Suprapubic skin (tissue), 4 donors: ENCODE measurements around the gene LTO1.

Source experiments
- EP300 ChIP-seq: sonication (generic); formaldehyde crosslinking; IDR thresholded peaks from one replicate; pipeline ENCODE4 v1.6.1; 2017; ENCODE audit warnings: antibody characterized with exemption
- POLR2A ChIP-seq, 2 donors: fragments of 450-650 bp; IDR thresholded peaks; one replicate each; pipeline ENCODE4 v1.6.1; 2017; ENCODE audit warnings: antibody characterized with exemption in 2 of 2, mild to moderate bottlenecking in 2 of 2, moderate library complexity in 2 of 2
- POLR2AphosphoS5 ChIP-seq, 3 donors: sonication (generic); formaldehyde crosslinking; IDR thresholded peaks; one replicate each; pipeline ENCODE4 v1.6.1; 2017; ENCODE audit warnings: antibody characterized with exemption in 3 of 3
- TF ChIP-seq, protein P1 (sequence below), 2 donors: fragments of 200-600 bp in 1 of 2; fragments of 450-650 bp in 1 of 2; sonication (generic) in 1 of 2; IDR thresholded peaks; one replicate each; pipeline ENCODE4 v1.5.1; 2016 to 2019; ENCODE audit warnings: antibody characterized with exemption in 2 of 2, mild to moderate bottlenecking in 1 of 2, moderate library complexity in 1 of 2

DNA sequence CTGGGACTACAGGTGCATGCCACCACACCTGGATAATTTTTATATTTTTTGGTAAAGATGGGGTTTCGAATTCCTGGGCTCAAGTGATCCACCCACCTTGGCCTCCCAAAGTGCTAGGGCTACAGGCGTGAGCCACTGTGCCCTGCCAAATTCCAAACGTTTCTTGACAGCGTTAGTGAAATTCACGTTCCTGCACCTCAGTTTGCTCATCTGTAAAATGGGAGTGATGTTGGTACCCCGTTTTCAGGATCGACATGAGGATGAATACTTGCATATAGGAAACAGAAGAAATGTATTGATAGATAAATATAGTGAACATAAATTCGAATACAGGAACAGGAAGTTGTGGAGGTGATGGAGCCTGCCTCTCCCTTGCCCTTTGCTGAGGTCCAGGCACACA, 10.2 kb upstream of the LTO1 start:
- no peak for TF ChIP-seq EP300
- no peak for TF ChIP-seq POLR2AphosphoS5 (IDR thresholded peaks at IDR 0.05)
- TF ChIP-seq, protein P1, sequence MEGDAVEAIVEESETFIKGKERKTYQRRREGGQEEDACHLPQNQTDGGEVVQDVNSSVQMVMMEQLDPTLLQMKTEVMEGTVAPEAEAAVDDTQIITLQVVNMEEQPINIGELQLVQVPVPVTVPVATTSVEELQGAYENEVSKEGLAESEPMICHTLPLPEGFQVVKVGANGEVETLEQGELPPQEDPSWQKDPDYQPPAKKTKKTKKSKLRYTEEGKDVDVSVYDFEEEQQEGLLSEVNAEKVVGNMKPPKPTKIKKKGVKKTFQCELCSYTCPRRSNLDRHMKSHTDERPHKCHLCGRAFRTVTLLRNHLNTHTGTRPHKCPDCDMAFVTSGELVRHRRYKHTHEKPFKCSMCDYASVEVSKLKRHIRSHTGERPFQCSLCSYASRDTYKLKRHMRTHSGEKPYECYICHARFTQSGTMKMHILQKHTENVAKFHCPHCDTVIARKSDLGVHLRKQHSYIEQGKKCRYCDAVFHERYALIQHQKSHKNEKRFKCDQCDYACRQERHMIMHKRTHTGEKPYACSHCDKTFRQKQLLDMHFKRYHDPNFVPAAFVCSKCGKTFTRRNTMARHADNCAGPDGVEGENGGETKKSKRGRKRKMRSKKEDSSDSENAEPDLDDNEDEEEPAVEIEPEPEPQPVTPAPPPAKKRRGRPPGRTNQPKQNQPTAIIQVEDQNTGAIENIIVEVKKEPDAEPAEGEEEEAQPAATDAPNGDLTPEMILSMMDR (IDR thresholded peaks at IDR 0.05): no peak
- TF ChIP-seq POLR2A (IDR thresholded peaks at IDR 0.05): no peak
